ENCODE measurements around the gene FOXJ3.

Gene FOXJ3

GRCh38 chr1:42162181-42162580 lies 172.9 kb downstream of the FOXJ3 start:
- no peaks in the 10 kb centered on the region for H3K9me2 ChIP-seq (replicated peaks; ENCODE audit: control insufficient read depth, low read length)
- H3K79me2 ChIP-seq (ENCODE audit: control insufficient read depth, low read length), result no peaks in the 10 kb centered on the region
- no peaks in the 10 kb centered on the region for H4K20me1 ChIP-seq (ENCODE audit: control insufficient read depth, insufficient read depth, low read depth, low read length)
- H3F3A ChIP-seq (ENCODE audit: control insufficient read depth, insufficient read depth), result no peaks in the 10 kb centered on the region
- H3K4me2 ChIP-seq (ENCODE audit: low read length), result no peak overlapping the region
- peaks cover 7% of the 10 kb centered on the region for H3K27me3 ChIP-seq (ENCODE audit: control insufficient read depth, low read length)
- no peak for TF ChIP-seq CTCF (IDR thresholded peaks at IDR 0.05; ENCODE audit: low read depth, low read length, poor library complexity, severe bottlenecking)
- TF ChIP-seq EZH2phosphoT487 (IDR thresholded peaks at IDR 0.05; ENCODE audit: borderline replicate concordance, low read length), result no peak
- H3K9me3 ChIP-seq (ENCODE audit: control insufficient read depth, insufficient read depth, low read length), result peaks cover 8% of the 10 kb centered on the region
- no peaks in the 10 kb centered on the region for H3K36me3 ChIP-seq (ENCODE audit: control insufficient read depth, low read length)
- H3K4me1 ChIP-seq (ENCODE audit: control insufficient read depth, low read length), result no peaks in the 10 kb centered on the region
- no peak overlapping the region for H3K27ac ChIP-seq (ENCODE audit: low read depth, low read length)
- H3K4me3 ChIP-seq (ENCODE audit: low read length), result no peak overlapping the region

GRCh38 chr1:42158189-42158588 lies 176.8 kb downstream of the FOXJ3 start:
- Histone ChIP-seq H3F3A (ENCODE audit: control insufficient read depth, insufficient read depth) (no peaks in the 10 kb centered on the region), H4K20me1 (ENCODE audit: control insufficient read depth, insufficient read depth, low read depth, low read length) (no peaks in the 10 kb centered on the region), H3K9me3 (ENCODE audit: control insufficient read depth, insufficient read depth, low read length) (peaks cover 8% of the 10 kb centered on the region; the same call in 1 of the 2 replicates), H3K36me3 (ENCODE audit: control insufficient read depth, low read length) (no peaks in the 10 kb centered on the region), H3K79me2 (ENCODE audit: control insufficient read depth, low read length) (no peaks in the 10 kb centered on the region), H3K4me3 (ENCODE audit: low read length) (no peak overlapping the region), H3K9me2 (replicated peaks; ENCODE audit: control insufficient read depth, low read length) (no peaks in the 10 kb centered on the region), H3K27me3 (ENCODE audit: control insufficient read depth, low read length) (peaks cover 7% of the 10 kb centered on the region), H3K27ac (ENCODE audit: low read depth, low read length) (no peak overlapping the region), H3K4me1 (ENCODE audit: control insufficient read depth, low read length) (no peaks in the 10 kb centered on the region), H3K4me2 (ENCODE audit: low read length) (no peak overlapping the region)
- TF ChIP-seq EZH2phosphoT487 (IDR thresholded peaks at IDR 0.05; ENCODE audit: borderline replicate concordance, low read length), result no peak

GRCh38 chr1:42157667-42158066 lies 177.4 kb downstream of the FOXJ3 start:
- no peaks in the 10 kb centered on the region for H3F3A ChIP-seq (ENCODE audit: control insufficient read depth, insufficient read depth)
- H3K4me1 ChIP-seq (ENCODE audit: control insufficient read depth, low read length), result no peaks in the 10 kb centered on the region
- peaks cover 8% of the 10 kb centered on the region; the same call in 1 of the 2 replicates for H3K9me3 ChIP-seq (ENCODE audit: control insufficient read depth, insufficient read depth, low read length)
- H4K20me1 ChIP-seq (ENCODE audit: control insufficient read depth, insufficient read depth, low read depth, low read length), result no peaks in the 10 kb centered on the region
- no peaks in the 10 kb centered on the region for H3K9me2 ChIP-seq (replicated peaks; ENCODE audit: control insufficient read depth, low read length)
- H3K4me2 ChIP-seq (ENCODE audit: low read length), result no peak overlapping the region
- H3K27me3 ChIP-seq (ENCODE audit: control insufficient read depth, low read length), result peaks cover 7% of the 10 kb centered on the region
- no peak overlapping the region for H3K27ac ChIP-seq (ENCODE audit: low read depth, low read length)
- H3K36me3 ChIP-seq (ENCODE audit: control insufficient read depth, low read length), result no peaks in the 10 kb centered on the region
- no peaks in the 10 kb centered on the region for H3K79me2 ChIP-seq (ENCODE audit: control insufficient read depth, low read length)
- no peak overlapping the region for H3K4me3 ChIP-seq (ENCODE audit: low read length)
- TF ChIP-seq CTCF (IDR thresholded peaks at IDR 0.05; ENCODE audit: low read depth, low read length, poor library complexity, severe bottlenecking) (no peak), EZH2phosphoT487 (IDR thresholded peaks at IDR 0.05; ENCODE audit: borderline replicate concordance, low read length) (no peak)

GRCh38 chr1:42155362-42155761 lies 179.7 kb downstream of the FOXJ3 start:
- Histone ChIP-seq H3K4me1 (ENCODE audit: control insufficient read depth, low read length) (no peaks in the 10 kb centered on the region), H3K4me2 (ENCODE audit: low read length) (no peak overlapping the region), H3K27ac (ENCODE audit: low read depth, low read length) (no peak overlapping the region), H3K9me2 (replicated peaks; ENCODE audit: control insufficient read depth, low read length) (no peaks in the 10 kb centered on the region), H3K36me3 (ENCODE audit: control insufficient read depth, low read length) (no peaks in the 10 kb centered on the region), H3K79me2 (ENCODE audit: control insufficient read depth, low read length) (no peaks in the 10 kb centered on the region), H4K20me1 (ENCODE audit: control insufficient read depth, insufficient read depth, low read depth, low read length) (no peaks in the 10 kb centered on the region), H3F3A (ENCODE audit: control insufficient read depth, insufficient read depth) (no peaks in the 10 kb centered on the region), H3K27me3 (ENCODE audit: control insufficient read depth, low read length) (peaks cover 3% of the 10 kb centered on the region), H3K9me3 (ENCODE audit: control insufficient read depth, insufficient read depth, low read length) (0 out of 2 replicates have a peak, but pooled peaks cover under 1% of the 10 kb centered on the region), H3K4me3 (ENCODE audit: low read length) (no peak overlapping the region)
- TF ChIP-seq CTCF (IDR thresholded peaks at IDR 0.05; ENCODE audit: low read depth, low read length, poor library complexity, severe bottlenecking) (no peak), EZH2phosphoT487 (IDR thresholded peaks at IDR 0.05; ENCODE audit: borderline replicate concordance, low read length) (no peak)

Measured in DOHH2 (cell line).